Common myeloid progenitor, CD34-positive (primary cell): ENCODE data around the gene ANO3.

Source experiments
- CTCF ChIA-PET: fragments of 350-600 bp; sonication (Branson Sonifier 250); formaldehyde crosslinking; loops from one replicate; lab custom pipeline; 2021; ENCODE audit warnings: antibody characterized with exemption; lab: Charles Lee
- POLR2A ChIA-PET: fragments of 350-600 bp; sonication (Branson Sonifier 250); formaldehyde crosslinking; loops from one replicate; lab custom pipeline; 2021; ENCODE audit warnings: antibody characterized with exemption; lab: Charles Lee
- DNase-seq, 3 donors: peaks; one replicate each; pipeline versions ENCODE4 v3.0.0 to v3.0.0-alpha.2; 2013
- H3K27ac ChIP-seq, 2 experiments: 1 replicate in 1 of 2; 2 replicates in 1 of 2; pipeline ENCODE4 v1.7.0; 2013; ENCODE audit warnings: inconsistent platforms in 2 of 2, low read length in 2 of 2, mild to moderate bottlenecking in 2 of 2, low read depth in 1 of 2, moderate library complexity in 1 of 2; ENCODE audit not compliant: severe bottlenecking in 2 of 2, insufficient read depth in 1 of 2, poor library complexity in 1 of 2
- H3K27me3 ChIP-seq, 5 experiments: replicated peaks in 2 of 5; 1 replicate in 3 of 5; 2 replicates in 2 of 5; pipeline versions ENCODE4 v1.6.1 to v1.7.0; 2013; ENCODE audit warnings: low read length in 4 of 5, mild to moderate bottlenecking in 2 of 5, moderate library complexity in 2 of 5, inconsistent platforms in 1 of 5; ENCODE audit not compliant: insufficient read depth in 5 of 5, control insufficient read depth in 4 of 5
- H3K36me3 ChIP-seq, 4 experiments: 1 replicate in 2 of 4; 2 replicates in 2 of 4; pipeline versions ENCODE4 v1.6.1 to v1.7.0; 2013; ENCODE audit warnings: low read length in 3 of 4, control low read depth in 1 of 4, mild to moderate bottlenecking in 1 of 4; ENCODE audit not compliant: control insufficient read depth in 4 of 4, insufficient read depth in 4 of 4
- H3K4me1 ChIP-seq, 4 experiments: 1 replicate in 3 of 4; 2 replicates in 1 of 4; pipeline versions ENCODE4 v1.6.1 to v1.7.1; 2013; ENCODE audit warnings: low read length in 3 of 4, mild to moderate bottlenecking in 3 of 4, control low read depth in 1 of 4, inconsistent platforms in 1 of 4, moderate library complexity in 1 of 4; ENCODE audit not compliant: control insufficient read depth in 4 of 4, insufficient read depth in 4 of 4; ENCODE audit errors: control extremely low read depth in 1 of 4
- H3K4me3 ChIP-seq, 7 experiments: 1 replicate in 4 of 7; 2 replicates in 3 of 7; pipeline versions ENCODE4 v1.5.1 to v1.7.0; 2013; ENCODE audit warnings: mild to moderate bottlenecking in 7 of 7, low read length in 6 of 7, moderate library complexity in 6 of 7, inconsistent platforms in 2 of 7, low read depth in 2 of 7, control low read depth in 1 of 7; ENCODE audit not compliant: insufficient read depth in 4 of 7, control insufficient read depth in 1 of 7; ENCODE audit errors: extremely low read depth in 1 of 7
- H3K9me3 ChIP-seq, 5 experiments: 1 replicate in 4 of 5; 2 replicates in 1 of 5; pipeline versions ENCODE4 v1.6.1 to v1.7.1; 2013; ENCODE audit warnings: low read length in 4 of 5, mild to moderate bottlenecking in 2 of 5, inconsistent platforms in 1 of 5, low read depth in 1 of 5, moderate library complexity in 1 of 5; ENCODE audit not compliant: control insufficient read depth in 4 of 5, insufficient read depth in 2 of 5; ENCODE audit errors: control extremely low read depth in 1 of 5
- WGBS: methylation state at CpG from one replicate; pipeline ENCODE4 v1.1.5; 2013; ENCODE audit not compliant: insufficient coverage; 5-methylcytosine and 5-hydroxymethylcytosine counted together

Gene ANO3

GRCh38 chr11:26541870-26542269 lies 209.9 kb downstream of the ANO3 start:
- Histone ChIP-seq H3K4me3 (no peak overlapping the region), H3K36me3 (no peaks in the 10 kb centered on the region), H3K27ac (no peak overlapping the region), H3K27me3 (no peaks in the 10 kb centered on the region), H3K9me3 (no peaks in the 10 kb centered on the region), H3K4me1 (no peaks in the 10 kb centered on the region)
- WGBS: no CpG with 5 or more reads among the region's 2 CpGs
- ChIA-PET POLR2A (no interaction called here), CTCF (no interaction called here)
- DNase-seq: no peak

- CTCF ChIA-PET: no interaction called here
Measured at GRCh38 chr11:26549176-26549575, 217.2 kb downstream of the ANO3 start.

DNA sequence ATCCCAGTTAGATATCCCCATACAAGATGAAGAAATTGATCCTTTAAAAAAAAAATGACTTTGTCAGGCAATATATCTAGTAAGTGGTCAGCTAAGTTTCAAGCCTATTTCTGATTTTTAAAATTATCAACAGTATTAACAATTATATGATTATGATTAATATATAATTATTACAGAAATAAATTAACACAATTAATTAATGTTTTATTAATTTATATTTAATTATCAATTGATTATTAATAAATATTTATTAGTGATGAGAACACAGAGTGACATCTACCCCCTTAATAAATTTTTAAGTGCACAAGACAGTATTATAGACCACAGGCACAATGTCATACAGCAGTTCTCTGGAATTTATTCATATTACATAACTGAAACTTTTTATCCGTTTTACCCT lies 218.1 kb downstream of the ANO3 start:
- POLR2A ChIA-PET: no interaction called here
- DNase-seq: no peak
- Histone ChIP-seq H3K36me3 (no peaks in the 10 kb centered on the region), H3K27me3 (no peaks in the 10 kb centered on the region), H3K27ac (no peak overlapping the region), H3K4me3 (no peak overlapping the region), H3K9me3 (no peaks in the 10 kb centered on the region), H3K4me1 (no peaks in the 10 kb centered on the region)
- CTCF ChIA-PET: no interaction called here
- no CpG with 5 or more reads among the region's 1 CpG for WGBS

More at GRCh38 chr11:26549176-26549575, 217.2 kb downstream of the ANO3 start:
- no peak for DNase-seq
- POLR2A ChIA-PET: no interaction called here
- Histone ChIP-seq H3K9me3 (no peaks in the 10 kb centered on the region), H3K27ac (no peak overlapping the region), H3K27me3 (no peaks in the 10 kb centered on the region), H3K36me3 (no peaks in the 10 kb centered on the region), H3K4me3 (no peak overlapping the region), H3K4me1 (no peaks in the 10 kb centered on the region)
- WGBS: 50% methylated on average over 2 of the region's 2 CpGs

- Histone ChIP-seq H3K36me3 (no peaks in the 10 kb centered on the region), H3K4me1 (no peaks in the 10 kb centered on the region), H3K9me3 (no peaks in the 10 kb centered on the region), H3K27me3 (no peaks in the 10 kb centered on the region), H3K27ac (no peak overlapping the region), H3K4me3 (no peak overlapping the region)
- ChIA-PET POLR2A (no interaction called here), CTCF (no interaction called here)
- no CpG with 5 or more reads among the region's 1 CpG for WGBS
- DNase-seq: no peak
Measured at GRCh38 chr11:26551186-26551801, 219.4 kb downstream of the ANO3 start.

- Histone ChIP-seq H3K27ac (no peak overlapping the region), H3K36me3 (no peaks in the 10 kb centered on the region), H3K4me1 (no peaks in the 10 kb centered on the region), H3K9me3 (no peaks in the 10 kb centered on the region), H3K4me3 (no peak overlapping the region), H3K27me3 (no peaks in the 10 kb centered on the region)
- ChIA-PET CTCF (no interaction called here), POLR2A (no interaction called here)
- 60% methylated on average over 1 of the region's 2 CpGs for WGBS
- DNase-seq: no peak
Measured at GRCh38 chr11:26553182-26553581, 221.3 kb downstream of the ANO3 start.

- CTCF ChIA-PET: no interaction called here
- H3K27me3 ChIP-seq: no peaks in the 10 kb centered on the region
- H3K36me3 ChIP-seq: no peaks in the 10 kb centered on the region
- no peaks in the 10 kb centered on the region for H3K4me1 ChIP-seq
- no peaks in the 10 kb centered on the region for H3K9me3 ChIP-seq
- DNase-seq: no peak
- POLR2A ChIA-PET: no interaction called here
- 100% methylated on average over 1 of the region's 5 CpGs for WGBS
- H3K4me3 ChIP-seq: no peak overlapping the region
- H3K27ac ChIP-seq: no peak overlapping the region
Measured at GRCh38 chr11:26554455-26554854, 222.5 kb downstream of the ANO3 start.

GRCh38 chr11:26556582-26556981 lies 224.7 kb downstream of the ANO3 start:
- no peak overlapping the region for H3K4me3 ChIP-seq
- no peaks in the 10 kb centered on the region for H3K4me1 ChIP-seq
- ChIA-PET POLR2A (no interaction called here), CTCF (no interaction called here)
- no peak for DNase-seq
- no peaks in the 10 kb centered on the region for H3K27me3 ChIP-seq
- no peaks in the 10 kb centered on the region for H3K36me3 ChIP-seq
- H3K9me3 ChIP-seq: no peaks in the 10 kb centered on the region
- WGBS: 88% methylated on average over 1 of the region's 1 CpG
- H3K27ac ChIP-seq: no peak overlapping the region
